ACHN (cell line): ENCODE measurements around the gene P2RX2.

ENCODE experiments used
- DNase-seq: peaks from one replicate; pipeline ENCODE4 v3.0.0-alpha.2; 2015
- in situ Hi-C: cut with HindIII; loops from 2 replicates; pipeline ENCODE4 v1.10.0; 2017; ENCODE audit warnings: low sequenced_read_pairs, low pct_ligation_motif_present, low pct_unique_long_range_greater_than_20kb

Gene P2RX2

GRCh38 chr12:132614029-132614428 is 4.5 kb upstream of the P2RX2 start:
- in situ Hi-C loops: loop anchor here (25.0 kb wide), 1 partner anchor 477 kb away; the partner anchor contains the start of genes DDX51 and NOC4L

GRCh38 chr12:132614861-132615578 is 3.6 kb upstream of the P2RX2 start:
- in situ Hi-C loops: loop anchor here (25.0 kb wide), 1 partner anchor 478 kb away; the partner anchor contains the start of genes DDX51 and NOC4L
- DNase-seq: peak; percentile 85

More at GRCh38 chr12:132614029-132614428, 4.5 kb upstream of the P2RX2 start:
- no peak for DNase-seq

DNA sequence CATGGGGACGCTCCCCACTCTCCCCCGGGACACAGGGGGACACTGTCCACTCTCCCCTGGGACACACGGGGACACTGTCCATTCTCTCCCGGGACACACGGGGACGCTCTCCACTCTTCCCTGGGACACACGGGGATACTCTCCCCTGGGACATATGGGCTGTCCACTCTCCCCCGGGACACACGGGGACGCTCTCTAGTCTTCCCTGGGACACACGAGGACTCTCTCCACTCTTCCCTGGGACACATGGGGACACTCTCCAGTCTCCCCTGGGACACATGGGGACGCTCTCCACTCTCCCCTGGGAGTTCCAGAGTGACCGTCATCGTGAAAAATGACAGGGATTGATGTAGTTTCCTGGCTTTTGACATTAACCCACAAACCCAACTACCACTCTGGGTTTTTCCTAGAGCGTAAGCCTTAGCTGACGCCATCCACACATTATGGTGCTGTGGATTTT is 3.0 kb upstream of the P2RX2 start:
- DNase-seq: no peak
- in situ Hi-C loops: loop anchor here (25.0 kb wide), 1 partner anchor 478 kb away; the partner anchor contains the start of genes DDX51 and NOC4L

- no peak for DNase-seq
- in situ Hi-C loops: loop anchor here (25.0 kb wide), 1 partner anchor 480 kb away; the partner anchor contains the start of genes DDX51 and NOC4L
Observed at GRCh38 chr12:132617135-132617701, 1.4 kb upstream of the P2RX2 start.

DNA sequence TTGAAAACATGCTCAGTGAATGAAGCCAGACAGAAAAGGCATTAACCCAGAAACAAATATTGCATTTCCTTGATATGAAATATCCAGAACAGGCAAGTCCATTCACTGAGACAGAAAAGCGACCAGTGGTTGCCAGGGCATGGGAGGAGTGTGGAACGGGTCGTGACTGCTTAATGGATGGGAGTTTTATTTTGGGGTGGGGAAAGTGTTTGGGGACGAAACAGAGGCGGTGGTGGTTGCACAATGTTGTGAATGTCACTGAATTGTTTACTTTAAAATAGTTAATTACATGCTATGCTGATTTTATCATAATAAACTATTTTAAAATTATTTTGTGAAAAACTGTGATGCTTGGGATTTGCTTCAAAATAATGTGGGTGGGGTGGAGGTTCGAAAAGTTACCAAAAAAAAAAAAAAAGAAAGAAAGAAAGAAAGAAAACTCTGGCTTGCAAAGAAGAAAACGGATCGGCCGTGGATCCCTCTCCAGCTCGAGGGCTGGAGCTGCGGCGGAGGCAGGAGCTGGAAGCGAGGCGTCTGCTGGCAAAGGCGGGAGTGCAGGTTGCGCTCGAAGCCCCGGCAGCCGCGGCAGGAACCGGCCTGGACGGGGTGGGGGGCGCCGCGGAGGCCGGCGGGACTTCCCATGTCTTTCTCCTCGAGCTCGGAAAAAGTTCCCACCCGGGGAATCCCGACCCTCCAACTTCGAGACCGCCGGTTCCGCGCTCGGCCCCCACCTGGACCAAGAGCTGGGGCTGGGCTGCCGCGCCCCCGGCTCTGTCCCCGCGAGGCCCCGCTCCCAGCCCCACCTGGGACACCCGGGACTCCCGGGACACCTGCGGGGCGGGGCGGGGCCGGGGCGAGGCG is 524 bp upstream of the P2RX2 start:
- no peak for DNase-seq
- in situ Hi-C loops: loop anchor here (25.0 kb wide), 1 partner anchor 481 kb away; the partner anchor contains the start of genes DDX51 and NOC4L

DNA sequence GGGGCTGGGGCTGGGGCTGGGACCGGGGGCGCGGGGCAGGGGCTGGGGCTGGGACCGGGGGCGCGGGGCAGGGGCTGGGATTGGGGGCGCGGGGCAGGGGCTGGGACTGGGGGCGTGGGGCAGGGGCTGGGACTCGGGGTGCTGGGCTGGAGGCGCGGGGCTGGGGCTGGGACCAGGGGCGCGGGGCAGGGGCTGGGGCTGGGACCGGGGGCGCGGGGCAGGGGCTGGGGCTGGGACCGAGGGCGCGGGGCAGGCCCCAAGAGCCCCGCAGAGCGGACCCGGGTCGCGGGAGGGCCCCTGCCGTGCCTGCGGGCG is 452 bp downstream of the P2RX2 start:
- DNase-seq: no peak
- in situ Hi-C loops: loop anchor here (25.0 kb wide), 1 partner anchor 482 kb away; the partner anchor contains the start of genes DDX51 and NOC4L

DNA sequence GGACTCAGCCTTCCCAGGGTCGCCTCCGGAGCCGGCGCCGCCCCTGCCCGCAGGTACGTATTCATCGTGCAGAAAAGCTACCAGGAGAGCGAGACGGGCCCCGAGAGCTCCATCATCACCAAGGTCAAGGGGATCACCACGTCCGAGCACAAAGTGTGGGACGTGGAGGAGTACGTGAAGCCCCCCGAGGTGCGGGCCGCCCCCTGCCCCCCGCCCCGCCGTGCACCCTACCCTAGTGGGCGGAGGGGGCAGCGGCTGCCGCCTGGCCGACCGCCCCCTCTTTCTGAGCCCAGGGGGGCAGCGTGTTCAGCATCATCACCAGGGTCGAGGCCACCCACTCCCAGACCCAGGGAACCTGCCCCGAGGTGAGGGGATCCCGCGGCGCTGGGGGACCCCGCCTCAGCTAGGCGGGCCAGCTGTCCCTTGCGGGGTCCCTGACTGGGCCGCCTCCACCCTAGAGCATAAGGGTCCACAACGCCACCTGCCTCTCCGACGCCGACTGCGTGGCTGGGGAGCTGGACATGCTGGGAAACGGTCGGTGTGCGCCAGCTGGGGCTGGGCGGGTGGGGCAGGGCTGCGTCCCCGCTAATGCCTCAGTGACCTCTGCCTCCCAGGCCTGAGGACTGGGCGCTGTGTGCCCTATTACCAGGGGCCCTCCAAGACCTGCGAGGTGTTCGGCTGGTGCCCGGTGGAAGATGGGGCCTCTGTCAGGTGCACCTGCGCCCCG is 973 bp downstream of the P2RX2 start:
- in situ Hi-C loops: loop anchor here (25.0 kb wide), 1 partner anchor 482 kb away; the partner anchor contains the start of genes DDX51 and NOC4L

DNA sequence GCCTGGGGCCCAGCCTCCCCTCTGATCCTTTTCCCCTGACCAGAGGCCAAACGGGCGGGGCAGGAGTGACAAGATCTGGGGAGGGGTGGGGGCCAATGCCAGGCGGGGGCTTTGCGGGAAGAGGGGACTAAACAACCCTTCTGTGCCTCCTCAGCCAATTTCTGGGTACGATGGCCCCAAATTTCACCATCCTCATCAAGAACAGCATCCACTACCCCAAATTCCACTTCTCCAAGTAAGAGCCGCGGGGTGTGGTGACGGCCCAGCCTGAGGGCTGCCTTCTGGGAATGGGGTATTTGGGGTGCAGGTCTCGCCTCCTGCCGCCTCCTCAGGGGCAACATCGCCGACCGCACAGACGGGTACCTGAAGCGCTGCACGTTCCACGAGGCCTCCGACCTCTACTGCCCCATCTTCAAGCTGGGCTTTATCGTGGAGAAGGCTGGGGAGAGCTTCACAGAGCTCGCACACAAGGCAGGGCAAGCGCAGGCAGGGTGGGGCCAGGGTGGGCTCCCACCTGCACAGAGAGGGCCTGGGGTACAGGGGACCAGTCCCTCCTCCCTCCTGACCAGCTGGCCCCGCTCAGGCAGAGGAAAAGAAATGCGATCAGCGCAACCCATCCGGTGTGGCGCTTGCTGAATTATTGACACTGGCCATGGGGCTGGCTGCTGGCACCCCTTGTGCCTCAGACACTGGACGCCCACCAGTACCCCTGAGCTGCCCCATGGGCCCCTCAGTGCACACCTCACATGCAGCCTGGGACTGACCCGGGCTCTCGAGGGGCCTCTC is 1.7 kb downstream of the P2RX2 start:
- DNase-seq: no peak
- in situ Hi-C loops: loop anchor here (25.0 kb wide), 1 partner anchor 483 kb away; the partner anchor contains the start of genes DDX51 and NOC4L

More for the DNA sequence above, 973 bp downstream of the P2RX2 start:
- no peak for DNase-seq

- DNase-seq: no peak
- in situ Hi-C loops: loop anchor here (25.0 kb wide), 1 partner anchor 484 kb away; the partner anchor contains the start of genes DDX51 and NOC4L
Observed at GRCh38 chr12:132620899-132621656, 2.5 kb downstream of the P2RX2 start.

DNA sequence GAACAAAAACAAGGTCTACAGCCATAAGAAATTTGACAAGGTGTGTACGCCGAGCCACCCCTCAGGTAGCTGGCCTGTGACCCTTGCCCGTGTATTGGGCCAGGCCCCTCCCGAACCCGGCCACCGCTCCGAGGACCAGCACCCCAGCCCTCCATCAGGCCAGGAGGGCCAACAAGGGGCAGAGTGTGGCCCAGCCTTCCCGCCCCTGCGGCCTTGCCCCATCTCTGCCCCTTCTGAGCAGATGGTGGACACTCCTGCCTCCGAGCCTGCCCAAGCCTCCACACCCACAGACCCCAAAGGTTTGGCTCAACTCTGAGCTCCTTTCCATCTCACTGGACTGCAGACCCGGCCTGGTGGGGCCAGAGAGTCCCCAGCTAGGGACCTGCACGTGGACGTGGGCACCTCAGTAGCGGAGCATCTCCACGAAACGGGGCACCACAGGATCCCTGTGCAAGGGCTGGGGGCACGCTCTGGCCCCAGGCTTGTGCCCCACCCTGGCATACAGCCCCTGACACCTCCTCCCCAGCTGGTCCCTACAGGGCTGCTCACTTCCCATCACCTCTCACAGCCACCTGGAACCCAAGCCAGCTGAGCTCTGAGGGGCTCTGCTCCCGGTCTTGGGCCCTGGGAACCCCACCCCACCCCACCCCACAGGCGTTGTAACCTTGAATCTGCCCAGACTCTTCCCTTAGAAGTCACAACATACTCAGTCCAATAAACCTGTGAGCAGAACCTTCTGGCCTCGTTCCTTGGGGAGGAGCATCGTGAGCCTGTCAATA is 3.3 kb downstream of the P2RX2 start:
- in situ Hi-C loops: loop anchor here (25.0 kb wide), 1 partner anchor 485 kb away; the partner anchor contains the start of genes DDX51 and NOC4L
- no peak for DNase-seq

DNA sequence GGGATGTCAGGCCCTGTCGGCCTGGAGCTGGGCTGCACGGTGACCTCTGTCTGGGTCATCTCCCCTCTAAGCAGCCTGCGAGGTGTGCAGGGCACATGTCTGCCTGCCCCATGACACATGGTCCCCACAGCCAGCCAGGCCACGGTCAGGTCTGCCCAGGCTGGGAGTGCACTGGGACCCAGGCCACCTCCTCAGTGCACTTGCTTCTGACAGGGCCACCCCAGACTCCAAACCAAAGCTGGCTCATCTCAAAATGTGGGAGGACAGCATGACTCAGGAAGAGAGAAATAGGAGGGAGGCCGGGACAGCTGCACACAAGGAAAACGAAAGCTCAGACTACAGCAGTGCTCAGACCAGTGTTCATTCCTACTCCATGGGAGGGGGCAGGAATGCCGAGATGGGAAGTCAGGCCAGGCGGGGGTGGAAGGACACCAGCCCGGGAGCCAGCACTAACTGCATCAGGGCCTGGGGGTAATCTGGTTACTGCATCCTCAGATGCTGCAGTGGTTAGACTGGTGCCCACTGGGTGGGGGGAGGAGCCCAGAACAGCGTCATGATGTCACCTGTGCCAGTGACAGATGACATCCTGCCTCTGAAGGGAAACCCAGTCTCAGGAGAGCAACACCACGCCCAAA is 4.0 kb downstream of the P2RX2 start:
- peak; percentile 23 for DNase-seq
- in situ Hi-C loops: loop anchor here (25.0 kb wide), 1 partner anchor 485 kb away; the partner anchor contains the start of genes DDX51 and NOC4L

DNA sequence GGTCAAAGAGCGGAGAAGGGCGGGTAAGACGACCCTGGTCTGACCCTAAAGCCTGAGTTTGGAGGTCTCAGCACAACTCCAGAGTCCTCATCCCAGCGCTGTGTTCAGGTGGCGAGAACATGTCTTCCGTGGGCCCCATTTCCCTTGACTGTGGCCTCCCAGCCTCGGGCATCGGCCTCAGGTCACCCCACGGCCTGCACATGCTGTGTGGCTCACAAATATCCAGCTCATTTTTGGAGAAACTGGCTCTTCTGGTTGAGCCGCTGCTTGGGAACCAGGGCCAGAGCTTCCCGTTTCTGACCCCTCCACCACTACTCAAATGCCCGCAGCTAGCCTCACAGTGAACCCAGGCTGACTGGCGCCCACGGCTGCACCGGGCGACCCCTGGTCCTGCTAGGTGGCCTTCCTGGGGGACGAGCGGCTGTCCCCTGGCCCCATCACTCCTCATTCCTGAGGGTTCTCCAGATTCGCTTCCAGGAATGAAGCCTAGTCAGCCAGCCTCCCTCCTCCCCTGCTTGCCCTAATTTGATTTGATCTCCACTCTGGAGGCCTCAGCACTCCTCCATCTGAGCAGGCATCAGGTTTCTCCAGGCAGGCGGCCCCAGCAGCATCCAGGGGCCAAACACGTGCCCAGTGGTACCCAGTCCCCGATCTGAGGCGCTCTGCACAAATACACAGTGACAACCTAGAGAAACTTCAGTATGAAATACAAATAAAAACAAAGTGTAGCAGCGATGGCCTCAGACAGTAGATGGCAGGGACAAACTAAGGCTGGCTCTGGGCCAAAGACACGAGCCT is 4.7 kb downstream of the P2RX2 start:
- in situ Hi-C loops: loop anchor here (25.0 kb wide), 1 partner anchor 486 kb away; the partner anchor contains the start of genes DDX51 and NOC4L
- no peak for DNase-seq

DNA sequence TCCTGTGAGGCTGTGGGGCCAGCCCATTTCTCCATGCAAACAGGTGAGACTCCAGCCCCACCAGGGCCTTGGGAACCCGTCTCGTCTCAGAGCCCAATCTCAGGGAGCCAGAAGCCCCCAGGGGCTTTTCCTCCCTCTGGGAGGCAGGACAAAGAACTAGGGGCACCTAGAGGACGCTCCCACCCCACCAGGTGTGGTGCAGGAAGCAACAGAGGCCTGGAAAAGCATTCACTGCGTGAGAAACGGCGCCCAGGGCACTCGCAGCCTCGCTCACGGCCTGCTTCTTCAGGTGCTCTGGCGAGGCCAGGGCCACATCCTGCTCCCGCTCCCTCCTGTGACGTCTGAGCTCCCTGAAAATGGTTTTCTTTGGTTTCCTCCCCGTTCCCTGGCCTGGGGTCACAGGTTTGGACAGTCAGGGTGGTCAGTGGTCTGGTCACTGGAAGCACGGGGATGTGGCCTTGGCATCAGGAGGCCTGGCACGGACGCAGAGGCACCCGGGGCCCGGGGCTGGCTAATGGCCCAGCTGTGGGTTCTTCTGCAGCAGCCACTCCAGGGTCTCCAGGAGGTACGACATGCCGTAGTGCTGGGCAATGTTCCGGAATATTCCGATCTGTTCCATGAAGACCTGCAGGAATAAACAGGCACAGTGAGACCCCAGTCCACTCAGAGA is 5.7 kb downstream of the P2RX2 start:
- in situ Hi-C loops: loop anchor here (25.0 kb wide), 1 partner anchor 487 kb away; the partner anchor contains the start of genes DDX51 and NOC4L
- no peak for DNase-seq
